H1 (cell line): ENCODE data around the gene AKT1. TPM values are rescaled to one million over a fixed set of nuclear protein-coding genes. Genes with fewer than 3 reads are reported as not detected.

Experiments used
- ASH2L ChIP-seq: fragments of 200-600, 300-600 bp; sonication (generic); IDR thresholded peaks from one replicate; pipeline ENCODE4 v1.7.1; 2017; ENCODE audit warnings: low read length
- BACH1 ChIP-seq: IDR thresholded peaks from 2 replicates; pipeline ENCODE4 v1.6.1; 2012; ENCODE audit warnings: low read length, improper control_type of control experiment
- HDAC2 ChIP-seq, 2 experiments: fragments of 300-600 bp in 1 of 2; sonication (generic) in 1 of 2; IDR thresholded peaks; 2 replicates each; pipeline ENCODE4 v1.6.1; 2011 to 2012; ENCODE audit warnings: low read depth in 2 of 2, low read length in 2 of 2, mild to moderate bottlenecking in 2 of 2, moderate library complexity in 2 of 2, borderline replicate concordance in 1 of 2, inconsistent platforms in 1 of 2
- KDM4A ChIP-seq: IDR thresholded peaks from one replicate; pipeline ENCODE4 v1.7.1; 2012; ENCODE audit warnings: low read depth, mild to moderate bottlenecking, moderate library complexity, low read length, inconsistent platforms; ENCODE audit not compliant: severe bottlenecking
- SIRT6 ChIP-seq: IDR thresholded peaks from one replicate; pipeline ENCODE4 v1.7.1; 2012; ENCODE audit warnings: low read length, inconsistent platforms
- SP1 ChIP-seq: IDR thresholded peaks from 2 replicates; pipeline ENCODE4 v1.6.1; 2011; ENCODE audit warnings: low read depth, low read length
- SUZ12 ChIP-seq: fragments of 200-600 bp; sonication (generic); IDR thresholded peaks from 2 replicates; pipeline ENCODE4 v1.6.1; 2012; ENCODE audit warnings: mild to moderate bottlenecking, inconsistent platforms, low read length, moderate library complexity, mixed read lengths
- TAF1 ChIP-seq: IDR thresholded peaks from 2 replicates; pipeline ENCODE4 v1.6.1; 2011; ENCODE audit warnings: mild to moderate bottlenecking, low read depth, low read length
- TCF12 ChIP-seq: IDR thresholded peaks from 2 replicates; pipeline ENCODE4 v1.6.1; 2011; ENCODE audit warnings: low read depth, mild to moderate bottlenecking, low read length
- TEAD4 ChIP-seq: IDR thresholded peaks from 2 replicates; pipeline ENCODE4 v1.6.1; 2012; ENCODE audit warnings: low read depth, low read length, inconsistent platforms, mixed read lengths
- ZNF274 ChIP-seq: IDR thresholded peaks from 2 replicates; pipeline ENCODE4 v1.7.0; 2012; ENCODE audit warnings: low read length, borderline replicate concordance; ENCODE audit errors: extremely low read depth
- polyA plus RNA-seq, 7 experiments: library from polyadenylated mRNA; depleted of rRNA in 3 of 7; stranded (reverse) in 5 of 7; unstranded in 2 of 7; fragments of >200 nt in 5 of 7; fragments of 200-250 nt in 2 of 7; gene quantifications; 1 replicate in 5 of 7; 2 replicates in 1 of 7; 4 replicates in 1 of 7; pipeline versions ENCODE4 v1.2.1 to v1.2.3, GENCODE V29; 2011 to 2013; ENCODE audit warnings: missing spikeins in 2 of 7, mixed read lengths in 2 of 7
- total RNA-seq: library from RNA; stranded (reverse); fragmentation: NEBNext Ultra II Directional; extraction: Animal tissue kit (Norgen Biotek cat#: 25700); gene quantifications from 2 replicates; pipeline ENCODE4 v1.2.1, GENCODE V29; 2021
- TF ChIP-seq, protein P1 (sequence below): IDR thresholded peaks from 2 replicates; pipeline ENCODE4 v1.6.1; 2012; ENCODE audit warnings: low read length, inconsistent platforms

The AKT1 gene
- total and polyA plus RNA-seq, 2 of the 8 experiments (the other 6 are each of a cell fraction or from before 2014, with no cell fraction given): 68.1 to 71.5 TPM

DNA sequence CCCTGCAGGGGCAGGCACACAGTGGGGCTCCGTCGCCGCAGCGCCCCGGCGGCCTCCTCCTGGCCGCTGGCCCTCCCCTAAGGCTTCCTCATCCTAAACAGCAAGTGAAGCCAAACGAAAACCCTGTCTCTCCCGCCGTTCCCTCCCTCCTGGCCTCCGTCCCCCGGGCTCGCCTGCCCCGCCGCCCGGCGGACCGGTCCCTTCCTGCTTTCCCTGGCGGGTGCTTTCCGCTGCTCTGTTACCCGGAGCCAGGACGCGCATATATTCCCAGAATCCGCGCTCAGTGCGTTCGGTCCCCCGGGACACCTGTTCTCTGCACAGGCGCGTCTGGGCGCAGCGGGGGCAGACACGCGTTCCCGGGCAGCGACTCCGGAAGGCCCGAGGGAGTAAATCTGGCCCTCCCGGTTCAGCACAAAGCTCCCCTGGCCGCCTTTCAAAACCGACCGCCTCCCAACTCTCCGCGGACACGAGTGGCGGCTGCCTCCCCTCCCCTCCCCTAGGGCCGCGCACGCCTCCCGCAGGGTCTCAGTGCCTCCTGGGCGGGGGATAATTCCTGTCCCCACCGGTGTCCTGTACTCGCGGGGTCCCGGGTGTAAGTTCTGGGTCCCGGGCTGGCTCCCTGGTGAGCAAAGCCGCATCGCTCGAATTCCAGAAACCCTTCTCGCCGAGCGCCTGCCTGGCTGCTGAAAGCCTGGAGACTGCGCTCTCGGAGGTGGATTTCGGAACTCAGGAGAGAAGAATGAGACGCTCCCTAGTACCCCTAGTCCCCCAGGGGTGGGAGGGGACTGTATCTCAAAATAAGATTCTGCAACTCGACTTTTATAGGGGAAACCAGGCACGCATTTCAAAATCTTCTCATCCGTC, 48.1 kb upstream of the AKT1 start (continued):
- TF ChIP-seq, protein P1, sequence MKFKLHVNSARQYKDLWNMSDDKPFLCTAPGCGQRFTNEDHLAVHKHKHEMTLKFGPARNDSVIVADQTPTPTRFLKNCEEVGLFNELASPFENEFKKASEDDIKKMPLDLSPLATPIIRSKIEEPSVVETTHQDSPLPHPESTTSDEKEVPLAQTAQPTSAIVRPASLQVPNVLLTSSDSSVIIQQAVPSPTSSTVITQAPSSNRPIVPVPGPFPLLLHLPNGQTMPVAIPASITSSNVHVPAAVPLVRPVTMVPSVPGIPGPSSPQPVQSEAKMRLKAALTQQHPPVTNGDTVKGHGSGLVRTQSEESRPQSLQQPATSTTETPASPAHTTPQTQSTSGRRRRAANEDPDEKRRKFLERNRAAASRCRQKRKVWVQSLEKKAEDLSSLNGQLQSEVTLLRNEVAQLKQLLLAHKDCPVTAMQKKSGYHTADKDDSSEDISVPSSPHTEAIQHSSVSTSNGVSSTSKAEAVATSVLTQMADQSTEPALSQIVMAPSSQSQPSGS: no peak
- TF ChIP-seq ZNF274 (no peak), TCF12 (0 out of 2 replicates have a peak, but pooled peaks have one; percentile 8), ASH2L (peak; percentile 53), SP1 (peak; percentile 81; the same call in 1 of the 2 replicates), TAF1 (peak; percentile 26; the same call in 1 of the 2 replicates), TEAD4 (peak; percentile 93), SIRT6 (no peak), HDAC2 (IDR thresholded peaks at IDR 0.05; ENCODE audit: borderline replicate concordance in 1 of 2, low read depth in 2 of 2, low read length in 2 of 2) (peak; percentile 96 to 97), SUZ12 (peak; percentile 64; the same call in 1 of the 2 replicates), BACH1 (peak; percentile 89), KDM4A (peak; percentile 66)
